OCI-LY3 (cell line): ENCODE measurements around the gene ZNF335.

Experiments
- H2AFZ ChIP-seq: fragments of 200-600, 300-600 bp; shearing (Covaris generic); 2 replicates; pipeline ENCODE4 v1.6.0; 2014; ENCODE audit warnings: antibody characterized with exemption, low read depth, low read length
- H3K27ac ChIP-seq: fragments of 200-600, 300-600 bp; sonication (generic); 2 replicates; pipeline ENCODE4 v1.5.1; 2014; ENCODE audit warnings: mild to moderate bottlenecking, low read length, moderate library complexity, mixed read lengths
- H3K27me3 ChIP-seq: fragments of 200-600, 300-600 bp; sonication (generic); 2 replicates; pipeline ENCODE4 v1.6.1; 2014; ENCODE audit warnings: low read depth, low read length, mixed read lengths
- H3K36me3 ChIP-seq: fragments of 200-600, 300-600 bp; sonication (generic); replicated peaks from 2 replicates; pipeline ENCODE3; 2014; ENCODE audit warnings: low read depth, low read length, mixed read lengths
- H3K4me1 ChIP-seq: fragments of 300-600, 200-600 bp; sonication (generic); 2 replicates; pipeline ENCODE4 v1.6.1; 2014; ENCODE audit warnings: low read length, mixed read lengths
- H3K4me2 ChIP-seq: fragments of 200-600, 300-600 bp; sonication (generic); 2 replicates; pipeline ENCODE4 v1.6.1; 2014; ENCODE audit warnings: low read length, mixed read lengths
- H3K4me3 ChIP-seq: fragments of 300-600, 200-600 bp; sonication (generic); 2 replicates; pipeline ENCODE4 v1.5.1; 2014; ENCODE audit warnings: antibody characterized with exemption, mild to moderate bottlenecking, low read length, moderate library complexity
- H3K79me2 ChIP-seq: fragments of 300-600, 200-600 bp; shearing (Covaris generic); 2 replicates; pipeline ENCODE4 v1.6.1; 2014; ENCODE audit warnings: mild to moderate bottlenecking, low read length, mixed read lengths
- H3K9ac ChIP-seq: fragments of 300-600, 200-600 bp; shearing (Covaris generic); 2 replicates; pipeline ENCODE4 v1.6.0; 2014; ENCODE audit warnings: mild to moderate bottlenecking, low read length, moderate library complexity
- H3K9me3 ChIP-seq: fragments of 200-600, 300-600 bp; shearing (Covaris generic); 2 replicates; pipeline ENCODE4 v1.6.1; 2014; ENCODE audit warnings: low read length, mixed read lengths; ENCODE audit not compliant: insufficient read depth
- H4K20me1 ChIP-seq: fragments of 200-600, 300-600 bp; sonication (generic); 2 replicates; pipeline ENCODE4 v1.6.1; 2016; ENCODE audit warnings: low read length, mixed read lengths; ENCODE audit not compliant: insufficient read depth
- EZH2phosphoT487 ChIP-seq: fragments of 200-600 bp; shearing (Covaris generic); IDR thresholded peaks from 2 replicates; pipeline ENCODE4 v1.6.1; 2018; ENCODE audit warnings: antibody characterized with exemption, mixed run types, low read depth
- TF ChIP-seq, protein P1 (sequence below): fragments of 200-600, 300-600 bp; sonication (generic); IDR thresholded peaks from 2 replicates; pipeline ENCODE4 v1.5.1; 2014; ENCODE audit warnings: antibody characterized with exemption, low read length, low read depth

Gene ZNF335

GRCh38 chr20:45918182-45918737 is 53.7 kb downstream of the ZNF335 start:
- Histone ChIP-seq H4K20me1 (no peaks in the 10 kb centered on the region), H3K4me3 (no peak overlapping the region), H2AFZ (no peak overlapping the region), H3K27ac (no peak overlapping the region), H3K9ac (no peak overlapping the region), H3K27me3 (peaks cover 8% of the 10 kb centered on the region; the same call in 1 of the 2 replicates), H3K9me3 (no peaks in the 10 kb centered on the region), H3K79me2 (no peaks in the 10 kb centered on the region), H3K36me3 (no peaks in the 10 kb centered on the region), H3K4me1 (peaks cover 13% of the 10 kb centered on the region), H3K4me2 (no peak overlapping the region)
- TF ChIP-seq, protein P1, sequence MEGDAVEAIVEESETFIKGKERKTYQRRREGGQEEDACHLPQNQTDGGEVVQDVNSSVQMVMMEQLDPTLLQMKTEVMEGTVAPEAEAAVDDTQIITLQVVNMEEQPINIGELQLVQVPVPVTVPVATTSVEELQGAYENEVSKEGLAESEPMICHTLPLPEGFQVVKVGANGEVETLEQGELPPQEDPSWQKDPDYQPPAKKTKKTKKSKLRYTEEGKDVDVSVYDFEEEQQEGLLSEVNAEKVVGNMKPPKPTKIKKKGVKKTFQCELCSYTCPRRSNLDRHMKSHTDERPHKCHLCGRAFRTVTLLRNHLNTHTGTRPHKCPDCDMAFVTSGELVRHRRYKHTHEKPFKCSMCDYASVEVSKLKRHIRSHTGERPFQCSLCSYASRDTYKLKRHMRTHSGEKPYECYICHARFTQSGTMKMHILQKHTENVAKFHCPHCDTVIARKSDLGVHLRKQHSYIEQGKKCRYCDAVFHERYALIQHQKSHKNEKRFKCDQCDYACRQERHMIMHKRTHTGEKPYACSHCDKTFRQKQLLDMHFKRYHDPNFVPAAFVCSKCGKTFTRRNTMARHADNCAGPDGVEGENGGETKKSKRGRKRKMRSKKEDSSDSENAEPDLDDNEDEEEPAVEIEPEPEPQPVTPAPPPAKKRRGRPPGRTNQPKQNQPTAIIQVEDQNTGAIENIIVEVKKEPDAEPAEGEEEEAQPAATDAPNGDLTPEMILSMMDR, result no peak
- no peak for TF ChIP-seq EZH2phosphoT487

GRCh38 chr20:45917790-45918141 is 54.2 kb downstream of the ZNF335 start:
- Histone ChIP-seq H3K79me2 (no peaks in the 10 kb centered on the region), H3K27me3 (peaks cover 8% of the 10 kb centered on the region; the same call in 1 of the 2 replicates), H3K36me3 (no peaks in the 10 kb centered on the region), H3K4me1 (peaks cover 18% of the 10 kb centered on the region), H3K4me2 (no peak overlapping the region), H3K4me3 (no peak overlapping the region), H3K27ac (no peak overlapping the region), H4K20me1 (no peaks in the 10 kb centered on the region), H2AFZ (no peak overlapping the region), H3K9ac (no peak overlapping the region), H3K9me3 (no peaks in the 10 kb centered on the region)
- TF ChIP-seq, protein P1, result no peak
- TF ChIP-seq EZH2phosphoT487, result no peak

DNA sequence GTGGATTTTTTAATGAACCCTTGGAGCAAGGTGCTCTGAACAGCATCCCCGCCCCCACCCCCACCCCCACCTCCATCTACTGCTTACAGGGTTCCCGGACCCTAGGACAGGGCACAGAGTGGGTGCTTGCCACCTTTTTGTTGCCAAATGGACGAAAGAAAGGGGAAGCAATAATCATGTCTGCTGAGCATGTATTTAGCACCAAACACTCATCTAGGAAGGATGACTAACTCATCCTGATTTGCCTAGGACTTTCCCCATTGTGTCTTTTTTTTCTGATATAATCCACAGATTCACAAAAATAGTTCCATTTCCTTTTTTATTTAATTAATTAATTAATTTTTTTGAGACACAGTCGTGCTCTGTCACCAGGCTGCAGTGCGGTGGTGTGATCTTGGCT is 58.9 kb downstream of the ZNF335 start:
- Histone ChIP-seq H3K9ac (peak overlapping the region; percentile 77; the same call in 1 of the 2 replicates), H3K27ac (peak overlapping the region; percentile 69), H4K20me1 (no peaks in the 10 kb centered on the region), H2AFZ (no peak overlapping the region), H3K9me3 (no peaks in the 10 kb centered on the region), H3K36me3 (no peaks in the 10 kb centered on the region), H3K4me1 (peaks cover 40% of the 10 kb centered on the region), H3K27me3 (no peaks in the 10 kb centered on the region), H3K4me2 (peak overlapping the region; percentile 92), H3K79me2 (no peaks in the 10 kb centered on the region; the same call in 1 of the 2 replicates), H3K4me3 (peak overlapping the region; percentile 73)
- TF ChIP-seq, protein P1, result no peak
- no peak for TF ChIP-seq EZH2phosphoT487

GRCh38 chr20:45912344-45912682 is 59.7 kb downstream of the ZNF335 start:
- H4K20me1 ChIP-seq, result no peaks in the 10 kb centered on the region
- peaks cover 40% of the 10 kb centered on the region for H3K4me1 ChIP-seq
- peak overlapping the region; percentile 73 for H3K4me3 ChIP-seq
- peak overlapping the region; percentile 92 for H3K4me2 ChIP-seq
- H3K36me3 ChIP-seq, result no peaks in the 10 kb centered on the region
- H3K79me2 ChIP-seq, result no peaks in the 10 kb centered on the region; the same call in 1 of the 2 replicates
- H3K27me3 ChIP-seq, result no peaks in the 10 kb centered on the region
- H3K27ac ChIP-seq, result peak overlapping the region; percentile 69
- peak overlapping the region; percentile 77 for H3K9ac ChIP-seq
- TF ChIP-seq EZH2phosphoT487, result no peak
- TF ChIP-seq, protein P1, result no peak
- H2AFZ ChIP-seq, result peak overlapping the region; percentile 78
- H3K9me3 ChIP-seq, result no peaks in the 10 kb centered on the region
